Measurements from ENCODE around the gene CABCOCO1. TPM values are rescaled to one million over a fixed set of nuclear protein-coding genes. Genes with fewer than 3 reads are reported as not detected.
"Not testable (repeated sequence)": the region's sequence is repeated elsewhere in the genome, so short reads cannot be mapped to it uniquely, and the experiment has no call there.

The CABCOCO1 gene
- total RNA-seq, 2 donors from 2014 or later = 1.0 to 1.1 TPM

DNA sequence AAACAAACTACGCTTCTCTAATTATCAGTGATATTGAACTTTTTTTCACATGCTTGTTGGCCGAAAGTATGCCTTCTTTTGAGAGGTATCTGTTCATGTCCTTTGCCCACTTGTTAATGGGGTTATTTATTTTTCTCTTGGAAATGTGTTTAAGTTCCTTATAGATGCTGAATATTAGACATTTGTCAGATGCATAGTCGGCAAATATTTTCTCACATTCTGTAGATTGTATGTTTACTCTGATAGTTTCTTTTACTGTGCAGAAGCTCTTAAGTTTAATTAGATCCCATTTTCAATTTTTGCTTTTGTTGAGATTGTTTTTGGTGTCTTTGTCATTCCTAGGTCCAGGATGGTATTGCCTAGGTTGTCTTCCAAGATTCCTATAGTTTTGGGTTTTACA is 73.2 kb downstream of the CABCOCO1 start:
- Mint-ChIP-seq H3K9me3 (no peaks in the 10 kb centered on the region), H3K36me3 (ENCODE audit: low read depth) (no peaks in the 10 kb centered on the region), H3K4me3 (no peak overlapping the region), H3K27me3 (ENCODE audit: insufficient read depth) (no peaks in the 10 kb centered on the region), H3K27ac (no peak overlapping the region), H3K4me1 (peaks cover 7% of the 10 kb centered on the region)
- Histone ChIP-seq H3K27me3 (ENCODE audit: control insufficient read depth, insufficient read depth, low read length, poor library complexity, severe bottlenecking) (no peaks in the 10 kb centered on the region), H3K27ac (ENCODE audit: low read depth, low read length) (no peak overlapping the region), H3K4me1 (ENCODE audit: control insufficient read depth, insufficient read depth, low read length) (no peaks in the 10 kb centered on the region), H3K9ac (ENCODE audit: extremely low read depth, low read length, poor library complexity, severe bottlenecking) (no peak overlapping the region), H3K9me3 (ENCODE audit: control insufficient read depth, low read length) (no peaks in the 10 kb centered on the region), H3K36me3 (ENCODE audit: control insufficient read depth, insufficient read depth, low read length) (no peaks in the 10 kb centered on the region), H3K4me3 (ENCODE audit: low read length) (no peak overlapping the region)
- no peak for DNase-seq
- WGBS, 2 experiments (ENCODE audit: insufficient coverage in 1 of 2, insufficient read length in 1 of 2) = 92 to 96% methylated on average over 2 to 3 of the region's 3 CpGs
- TF ChIP-seq CTCF (conservative IDR thresholded peaks at IDR 0.05) = no peak

DNA sequence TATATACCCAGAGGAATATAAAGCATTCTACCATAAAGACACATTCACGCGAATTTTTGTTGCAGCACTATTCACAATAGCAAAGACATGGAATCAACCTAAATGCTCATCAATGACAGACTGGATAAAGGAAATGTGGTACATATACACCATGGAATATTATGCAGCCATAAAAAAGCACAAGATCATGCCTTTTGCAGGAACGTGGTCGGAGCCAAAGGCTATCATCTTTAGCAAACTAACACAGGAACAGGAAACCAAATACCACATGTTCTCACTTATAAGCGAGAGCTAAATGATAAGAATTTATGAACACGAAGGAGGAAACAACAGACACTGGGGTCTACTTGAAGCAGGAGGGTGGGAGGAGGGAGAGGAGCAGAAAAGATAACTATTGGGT is 74.7 kb downstream of the CABCOCO1 start:
- H3K4me3 Mint-ChIP-seq; H3K9me3 Mint-ChIP-seq; H3K27me3 ChIP-seq (ENCODE audit: control insufficient read depth, insufficient read depth, low read length, poor library complexity, severe bottlenecking); H3K4me1 ChIP-seq (ENCODE audit: control insufficient read depth, insufficient read depth, low read length); H3K4me3 ChIP-seq (ENCODE audit: low read length); H3K27me3 Mint-ChIP-seq (ENCODE audit: insufficient read depth); H3K9me3 ChIP-seq (ENCODE audit: control insufficient read depth, low read length); H3K4me1 Mint-ChIP-seq; H3K36me3 Mint-ChIP-seq (ENCODE audit: low read depth); H3K9ac ChIP-seq (ENCODE audit: extremely low read depth, low read length, poor library complexity, severe bottlenecking); DNase-seq; H3K27ac ChIP-seq (ENCODE audit: low read depth, low read length); H3K27ac Mint-ChIP-seq; H3K36me3 ChIP-seq (ENCODE audit: control insufficient read depth, insufficient read depth, low read length): not testable (repeated sequence)
- 80 to 98% methylated on average over 1 to 6 of the region's 6 CpGs for WGBS, 2 experiments (ENCODE audit: insufficient coverage in 1 of 2, insufficient read length in 1 of 2)

DNA sequence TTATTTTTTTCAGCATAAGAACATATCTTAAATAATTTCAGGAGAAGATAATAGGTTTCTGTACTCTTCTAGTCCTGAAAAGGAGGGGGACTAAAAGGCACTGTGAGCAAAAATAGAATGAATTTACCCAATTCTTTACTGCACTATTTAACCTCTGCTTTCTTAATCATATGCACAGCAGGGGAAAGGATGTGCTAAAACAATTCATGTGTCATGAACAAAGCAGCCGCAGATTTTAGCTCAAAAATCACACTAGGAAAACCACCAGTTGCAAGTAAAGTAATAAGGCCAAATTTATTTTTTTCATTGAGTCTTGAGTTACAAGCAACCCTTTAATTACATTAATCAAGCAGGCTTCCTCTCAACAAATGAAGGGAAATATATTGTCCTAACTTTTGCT is 80.1 kb downstream of the CABCOCO1 start:
- no peak for DNase-seq
- no peaks in the 10 kb centered on the region for H3K4me1 ChIP-seq (ENCODE audit: control insufficient read depth, insufficient read depth, low read length)
- no peaks in the 10 kb centered on the region for H3K9me3 Mint-ChIP-seq

More for the DNA sequence above, 80.1 kb downstream of the CABCOCO1 start:
- WGBS, 2 experiments (ENCODE audit: insufficient coverage in 1 of 2, insufficient read length in 1 of 2) = 100% methylated on average over 1 of the region's 1 CpG; no CpG with 5 or more reads in 1 of the 2 experiments
- H3K4me3 ChIP-seq (ENCODE audit: low read length) = no peak overlapping the region
- TF ChIP-seq CTCF (conservative IDR thresholded peaks at IDR 0.05) = no peak
- H3K27me3 ChIP-seq (ENCODE audit: control insufficient read depth, insufficient read depth, low read length, poor library complexity, severe bottlenecking) = no peaks in the 10 kb centered on the region
- Mint-ChIP-seq H3K27me3 (ENCODE audit: insufficient read depth) (no peaks in the 10 kb centered on the region), H3K4me1 (peaks cover 15% of the 10 kb centered on the region), H3K27ac (no peak overlapping the region), H3K4me3 (no peak overlapping the region), H3K36me3 (ENCODE audit: low read depth) (no peaks in the 10 kb centered on the region)
- no peaks in the 10 kb centered on the region for H3K9me3 ChIP-seq (ENCODE audit: control insufficient read depth, low read length)
- H3K27ac ChIP-seq (ENCODE audit: low read depth, low read length) = no peak overlapping the region
- H3K36me3 ChIP-seq (ENCODE audit: control insufficient read depth, insufficient read depth, low read length) = no peaks in the 10 kb centered on the region
- H3K9ac ChIP-seq (ENCODE audit: extremely low read depth, low read length, poor library complexity, severe bottlenecking) = no peak overlapping the region

All from endodermal cell (in vitro differentiated cells).